ENCODE data around the gene UNC13A. TPM values are rescaled to one million over a fixed set of nuclear protein-coding genes. Genes with fewer than 3 reads are reported as not detected.

The UNC13A gene
- total RNA-seq, 4 donors from 2014 or later, result 0.06 to 0.22 TPM; not detected in 2

DNA sequence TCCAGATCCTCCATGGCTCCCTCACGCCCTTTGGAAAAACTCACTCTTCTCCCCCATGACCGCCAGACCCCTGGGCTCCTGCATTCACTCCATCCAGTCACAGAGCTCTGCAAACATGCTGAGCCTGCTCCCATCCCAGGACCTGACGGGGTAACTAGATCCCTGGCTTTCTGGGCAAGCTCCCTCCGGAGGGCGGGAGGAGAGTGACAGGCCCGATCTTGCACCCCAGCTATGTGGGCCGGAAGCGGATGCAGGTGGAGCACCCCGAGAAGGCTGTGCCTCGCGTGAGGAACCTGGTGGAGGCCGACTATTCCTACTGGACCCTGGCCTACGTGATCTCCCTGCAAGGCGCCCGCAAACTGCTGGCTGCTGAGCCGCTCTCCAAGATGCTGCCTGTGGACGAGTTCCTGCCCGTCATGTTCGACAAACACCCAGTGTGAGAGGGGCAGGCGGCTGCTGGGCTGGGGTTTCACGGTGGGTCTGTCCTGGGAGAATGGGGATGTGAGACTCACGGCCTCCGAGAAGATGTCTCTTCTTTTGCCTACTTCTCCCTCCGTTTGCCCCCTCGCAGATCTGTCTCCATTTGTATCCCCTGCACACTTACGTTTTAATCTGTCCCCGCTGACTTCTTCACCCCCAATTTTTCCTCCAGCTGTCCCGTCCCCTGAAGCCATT is 107.5 kb downstream of the UNC13A start:
- no peak for TF ChIP-seq POLR2A (IDR thresholded peaks at IDR 0.05)
- TF ChIP-seq, protein P1, sequence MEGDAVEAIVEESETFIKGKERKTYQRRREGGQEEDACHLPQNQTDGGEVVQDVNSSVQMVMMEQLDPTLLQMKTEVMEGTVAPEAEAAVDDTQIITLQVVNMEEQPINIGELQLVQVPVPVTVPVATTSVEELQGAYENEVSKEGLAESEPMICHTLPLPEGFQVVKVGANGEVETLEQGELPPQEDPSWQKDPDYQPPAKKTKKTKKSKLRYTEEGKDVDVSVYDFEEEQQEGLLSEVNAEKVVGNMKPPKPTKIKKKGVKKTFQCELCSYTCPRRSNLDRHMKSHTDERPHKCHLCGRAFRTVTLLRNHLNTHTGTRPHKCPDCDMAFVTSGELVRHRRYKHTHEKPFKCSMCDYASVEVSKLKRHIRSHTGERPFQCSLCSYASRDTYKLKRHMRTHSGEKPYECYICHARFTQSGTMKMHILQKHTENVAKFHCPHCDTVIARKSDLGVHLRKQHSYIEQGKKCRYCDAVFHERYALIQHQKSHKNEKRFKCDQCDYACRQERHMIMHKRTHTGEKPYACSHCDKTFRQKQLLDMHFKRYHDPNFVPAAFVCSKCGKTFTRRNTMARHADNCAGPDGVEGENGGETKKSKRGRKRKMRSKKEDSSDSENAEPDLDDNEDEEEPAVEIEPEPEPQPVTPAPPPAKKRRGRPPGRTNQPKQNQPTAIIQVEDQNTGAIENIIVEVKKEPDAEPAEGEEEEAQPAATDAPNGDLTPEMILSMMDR (IDR thresholded peaks at IDR 0.05), result peak in 1 of 6 experiments; percentile 5
- peaks cover 0 to 3% (median 0%) of the 10 kb centered on the region in 4 donors for H3K27me3 ChIP-seq
- intact Hi-C loops (cut with DNase I), result no loop called here
- no peaks in the 10 kb centered on the region for H3K9me3 ChIP-seq
- peaks cover 0 to 32% (median 9%) of the 10 kb centered on the region in 3 donors for H3K4me1 ChIP-seq
- H3K4me3 ChIP-seq, result no peak overlapping the region
- no peak for DNase-seq
- WGBS, 2 donors, result 80% methylated on average over 14 to 15 of the region's 28 CpGs
- H3K36me3 ChIP-seq, result peaks cover 14 to 74% (median 29%) of the 10 kb centered on the region in 3 donors
- H3K27ac ChIP-seq, result peak overlapping the region in 3 of 4 donors; percentile 1 to 68 (median 34)

DNA sequence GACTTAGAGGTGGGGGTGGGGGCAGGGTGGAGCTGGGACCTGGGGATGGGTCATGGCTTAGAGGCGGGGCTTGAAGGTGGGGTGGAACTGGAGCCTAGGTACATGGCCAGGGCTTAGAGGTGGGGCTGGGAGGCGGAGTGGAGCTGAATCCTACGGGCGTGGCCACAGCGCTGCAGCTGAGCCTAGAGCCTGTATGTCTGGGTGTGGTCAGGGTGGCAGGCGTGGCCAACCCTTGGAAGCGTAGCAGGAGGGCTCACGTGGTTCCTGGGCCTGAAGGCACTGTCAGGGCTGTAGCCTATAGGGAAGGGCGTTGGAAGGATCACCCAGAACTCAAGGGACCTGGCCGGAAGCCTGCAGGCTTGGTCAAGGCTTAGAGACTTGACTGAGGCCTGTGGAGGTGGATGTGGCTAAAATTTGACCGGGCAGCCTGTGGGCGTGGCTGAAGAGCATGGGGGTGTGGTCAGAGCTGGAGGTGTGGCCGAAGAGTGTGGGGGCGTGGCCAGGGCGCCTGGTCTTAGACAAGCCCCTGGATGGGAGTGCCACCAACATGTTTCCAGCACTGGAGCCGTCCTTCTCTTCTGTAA is 108.4 kb downstream of the UNC13A start:
- Histone ChIP-seq H3K36me3 (peaks cover 14 to 82% (median 32%) of the 10 kb centered on the region in 3 donors), H3K27ac (peak overlapping the region; percentile 1 to 68 (median 36)), H3K9me3 (no peaks in the 10 kb centered on the region), H3K4me3 (no peak overlapping the region), H3K4me1 (peaks cover 0 to 32% (median 9%) of the 10 kb centered on the region in 3 donors), H3K27me3 (no peaks in the 10 kb centered on the region)
- TF ChIP-seq, protein P1 (IDR thresholded peaks at IDR 0.05), result no peak
- TF ChIP-seq POLR2A (IDR thresholded peaks at IDR 0.05), result no peak
- intact Hi-C loops (cut with DNase I), result no loop called here
- 36 to 46% methylated on average over 10 to 12 of the region's 16 CpGs for WGBS, 2 donors
- DNase-seq, result no peak

DNA sequence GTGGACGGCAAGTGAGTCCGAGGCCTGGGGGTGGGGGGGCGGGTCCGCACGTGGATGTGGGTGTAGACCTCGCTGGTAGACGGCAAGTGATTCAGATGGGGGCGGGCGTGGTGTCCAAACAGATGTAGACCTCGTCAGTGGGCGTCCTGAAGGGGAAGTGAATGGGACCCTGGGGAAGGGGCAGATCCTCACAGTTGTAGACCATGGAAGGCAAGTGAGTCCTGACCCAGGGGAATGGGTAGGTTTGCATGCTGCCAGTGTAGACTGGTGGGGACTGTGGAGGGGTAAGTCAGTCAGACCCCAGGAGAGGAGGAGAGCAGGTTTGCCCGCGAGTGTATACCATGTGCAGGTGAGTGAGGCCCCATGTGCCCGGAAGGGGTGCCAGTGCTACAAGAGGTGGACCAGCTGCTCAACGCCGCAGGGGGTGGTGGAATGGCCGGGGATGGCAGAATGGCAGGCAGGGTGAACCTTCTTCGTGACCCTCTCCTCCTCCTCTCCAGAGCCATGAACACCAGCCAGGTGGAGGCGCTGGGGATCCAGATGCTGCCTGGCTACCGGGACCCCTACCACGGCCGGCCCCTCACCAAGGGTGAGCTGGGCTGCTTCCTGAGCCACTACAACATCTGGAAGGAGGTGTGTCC is 110.6 kb downstream of the UNC13A start:
- no peak overlapping the region for H3K4me3 ChIP-seq
- no peaks in the 10 kb centered on the region for H3K27me3 ChIP-seq
- 82 to 88% methylated on average over 11 to 14 of the region's 22 CpGs for WGBS, 2 donors
- H3K27ac ChIP-seq, result no peak overlapping the region
- DNase-seq, result no peak
- no peaks in the 10 kb centered on the region for H3K9me3 ChIP-seq
- intact Hi-C loops (cut with DNase I), result no loop called here
- TF ChIP-seq, protein P1 (IDR thresholded peaks at IDR 0.05), result no peak
- no peak for TF ChIP-seq POLR2A (IDR thresholded peaks at IDR 0.05)
- H3K36me3 ChIP-seq, result peaks cover 18 to 97% (median 40%) of the 10 kb centered on the region in 3 donors
- peaks cover 0 to 39% (median 9%) of the 10 kb centered on the region in 3 donors for H3K4me1 ChIP-seq

DNA sequence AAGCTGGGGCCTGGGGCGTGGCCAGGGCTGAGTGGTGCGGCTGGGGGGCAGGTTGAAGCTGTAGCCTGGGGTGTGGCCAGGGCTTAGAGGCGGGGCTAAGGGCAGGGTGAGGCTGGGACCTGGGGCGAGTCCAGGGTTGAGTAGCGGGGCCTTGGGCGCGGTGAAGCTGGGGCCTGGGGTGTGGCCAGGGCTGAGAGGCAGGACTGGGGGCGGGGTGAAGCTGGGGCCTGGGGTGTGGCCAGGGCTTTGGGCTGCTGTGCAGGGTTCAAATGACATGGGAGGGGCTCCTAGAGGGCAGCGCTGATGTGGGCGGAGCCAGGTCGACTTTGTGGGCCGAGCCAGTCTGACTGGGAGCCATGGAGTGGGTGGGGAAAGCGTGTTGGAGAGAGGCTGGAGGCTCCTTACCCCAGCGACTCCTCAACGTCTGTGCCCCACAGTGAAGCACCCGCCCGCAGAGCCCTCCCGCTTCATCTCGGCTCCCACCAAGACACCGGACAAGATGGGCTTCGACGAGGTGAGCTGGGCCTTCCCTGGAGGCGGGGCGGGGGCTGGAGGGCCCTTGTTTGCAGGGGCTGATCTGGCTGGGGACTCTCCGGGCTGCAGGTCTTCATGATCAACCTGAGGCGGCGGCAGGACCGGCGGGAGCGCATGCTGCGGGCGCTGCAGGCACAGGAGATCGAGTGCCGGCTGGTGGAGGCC is 111.2 kb downstream of the UNC13A start:
- peak overlapping the region in 3 of 4 donors; percentile 34 to 59 (median 34) for H3K27ac ChIP-seq
- peaks cover 23 to 97% (median 44%) of the 10 kb centered on the region in 3 donors for H3K36me3 ChIP-seq
- TF ChIP-seq POLR2A (IDR thresholded peaks at IDR 0.05), result no peak
- TF ChIP-seq, protein P1 (IDR thresholded peaks at IDR 0.05), result no peak

More for the DNA sequence above, 111.2 kb downstream of the UNC13A start:
- H3K4me1 ChIP-seq, result peaks cover 0 to 39% (median 9%) of the 10 kb centered on the region in 3 donors
- H3K9me3 ChIP-seq, result no peaks in the 10 kb centered on the region
- H3K27me3 ChIP-seq, result no peaks in the 10 kb centered on the region
- H3K4me3 ChIP-seq, result no peak overlapping the region
- DNase-seq, result no peak
- intact Hi-C loops (cut with DNase I), result no loop called here
- WGBS, 2 donors, result 47 to 55% methylated on average over 3 to 9 of the region's 34 CpGs
